HG03571 (cell line): Measurements from ENCODE around the gene PXN.
"Not testable (repeated sequence)": the region's sequence is repeated elsewhere in the genome, so short reads cannot be mapped to it uniquely, and the experiment has no call there.

Experiments used
- ATAC-seq: cut with Tn5 transposase; IDR thresholded peaks from one replicate; pipeline ENCODE4 v1.9.1; 2021; ENCODE audit not compliant: unreplicated experiment

The PXN gene

GRCh38 chr12:120262852-120263747 is 2.4 kb downstream of the PXN start:
- no peak for ATAC-seq

GRCh38 chr12:120261951-120262851 is 3.3 kb downstream of the PXN start:
- ATAC-seq: no peak

- ATAC-seq: no peak
Measured at GRCh38 chr12:120260607-120261006, 4.9 kb downstream of the PXN start.

GRCh38 chr12:120259418-120260202 is 5.9 kb downstream of the PXN start:
- ATAC-seq: no peak

GRCh38 chr12:120258323-120258896 is 7.1 kb downstream of the PXN start:
- ATAC-seq: no peak

GRCh38 chr12:120257041-120257821 is 8.3 kb downstream of the PXN start:
- ATAC-seq: no peak

- no peak for ATAC-seq
Measured at GRCh38 chr12:120254809-120255208, 10.7 kb downstream of the PXN start.

GRCh38 chr12:120253313-120253712 is 12.2 kb downstream of the PXN start:
- ATAC-seq: not testable (repeated sequence)

GRCh38 chr12:120252071-120252906 is 13.2 kb downstream of the PXN start:
- ATAC-seq: no peak

- ATAC-seq: not testable (repeated sequence)
Measured at GRCh38 chr12:120251364-120252070, 14.0 kb downstream of the PXN start.

GRCh38 chr12:120249875-120250795 is 15.4 kb downstream of the PXN start:
- peak; percentile 55 for ATAC-seq

GRCh38 chr12:120249266-120249874 is 16.2 kb downstream of the PXN start:
- ATAC-seq: no peak

- ATAC-seq: no peak
Measured at GRCh38 chr12:120247621-120248030, 17.9 kb downstream of the PXN start.

- ATAC-seq: no peak
Measured at GRCh38 chr12:120247183-120247582, 18.3 kb downstream of the PXN start.

- not testable (repeated sequence) for ATAC-seq
Measured at GRCh38 chr12:120246705-120247104, 18.8 kb downstream of the PXN start.

- ATAC-seq: no peak
Measured at GRCh38 chr12:120242971-120243699, 22.4 kb downstream of the PXN start.
